Glomerular visceral epithelial cell (primary cell): Measurements from ENCODE around the gene OR1K1.
A peak's percentile ranks its signal among the peaks of the same experiment; 100 is the strongest.
"Not testable (repeated sequence)": the region's sequence is repeated elsewhere in the genome, so short reads cannot be mapped to it uniquely, and the experiment has no call there.

ENCODE experiments used
- DNase-seq: peaks from one replicate; pipeline ENCODE4 v3.0.0-alpha.2; 2016; ENCODE audit errors: extremely low spot score

Gene OR1K1, protein sequence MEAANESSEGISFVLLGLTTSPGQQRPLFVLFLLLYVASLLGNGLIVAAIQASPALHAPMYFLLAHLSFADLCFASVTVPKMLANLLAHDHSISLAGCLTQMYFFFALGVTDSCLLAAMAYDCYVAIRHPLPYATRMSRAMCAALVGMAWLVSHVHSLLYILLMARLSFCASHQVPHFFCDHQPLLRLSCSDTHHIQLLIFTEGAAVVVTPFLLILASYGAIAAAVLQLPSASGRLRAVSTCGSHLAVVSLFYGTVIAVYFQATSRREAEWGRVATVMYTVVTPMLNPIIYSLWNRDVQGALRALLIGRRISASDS

DNA sequence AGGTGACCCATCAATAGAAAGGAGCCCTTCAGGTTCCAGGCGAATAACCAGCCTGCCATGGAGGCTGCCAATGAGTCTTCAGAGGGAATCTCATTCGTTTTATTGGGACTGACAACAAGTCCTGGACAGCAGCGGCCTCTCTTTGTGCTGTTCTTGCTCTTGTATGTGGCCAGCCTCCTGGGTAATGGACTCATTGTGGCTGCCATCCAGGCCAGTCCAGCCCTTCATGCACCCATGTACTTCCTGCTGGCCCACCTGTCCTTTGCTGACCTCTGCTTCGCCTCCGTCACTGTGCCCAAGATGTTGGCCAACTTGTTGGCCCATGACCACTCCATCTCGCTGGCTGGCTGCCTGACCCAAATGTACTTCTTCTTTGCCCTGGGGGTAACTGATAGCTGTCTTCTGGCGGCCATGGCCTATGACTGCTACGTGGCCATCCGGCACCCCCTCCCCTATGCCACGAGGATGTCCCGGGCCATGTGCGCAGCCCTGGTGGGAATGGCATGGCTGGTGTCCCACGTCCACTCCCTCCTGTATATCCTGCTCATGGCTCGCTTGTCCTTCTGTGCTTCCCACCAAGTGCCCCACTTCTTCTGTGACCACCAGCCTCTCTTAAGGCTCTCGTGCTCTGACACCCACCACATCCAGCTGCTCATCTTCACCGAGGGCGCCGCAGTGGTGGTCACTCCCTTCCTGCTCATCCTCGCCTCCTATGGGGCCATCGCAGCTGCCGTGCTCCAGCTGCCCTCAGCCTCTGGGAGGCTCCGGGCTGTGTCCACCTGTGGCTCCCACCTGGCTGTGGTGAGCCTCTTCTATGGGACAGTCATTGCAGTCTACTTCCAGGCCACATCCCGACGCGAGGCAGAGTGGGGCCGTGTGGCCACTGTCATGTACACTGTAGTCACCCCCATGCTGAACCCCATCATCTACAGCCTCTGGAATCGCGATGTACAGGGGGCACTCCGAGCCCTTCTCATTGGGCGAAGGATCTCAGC, at the start of gene OR1K1:
TSS of gene OR1K1 (plus strand) at position 58 of the 995 bp plus-strand sequence. CDS start at position 58, 0 bp downstream.
- DNase-seq, result no peak

DNA sequence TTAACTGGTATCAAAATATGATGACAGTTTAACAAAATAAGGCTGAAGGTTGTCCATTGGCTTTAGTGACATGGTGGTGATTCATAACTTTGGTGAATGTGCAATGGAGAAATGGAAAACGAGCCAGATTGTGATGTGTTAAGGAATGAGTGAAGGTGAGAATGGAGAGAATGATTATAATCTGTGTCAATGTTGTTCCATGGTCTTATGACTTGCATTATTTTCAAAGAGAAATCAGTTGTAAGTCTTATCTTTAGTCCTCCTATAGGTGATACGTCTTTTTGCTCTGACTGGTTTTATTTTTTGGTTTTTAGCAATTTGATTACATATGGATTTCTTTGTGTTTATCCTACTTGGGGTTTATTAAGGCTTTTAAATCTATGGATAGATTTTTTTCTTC, 45.1 kb upstream of the OR1K1 start:
- DNase-seq, result no peak

DNA sequence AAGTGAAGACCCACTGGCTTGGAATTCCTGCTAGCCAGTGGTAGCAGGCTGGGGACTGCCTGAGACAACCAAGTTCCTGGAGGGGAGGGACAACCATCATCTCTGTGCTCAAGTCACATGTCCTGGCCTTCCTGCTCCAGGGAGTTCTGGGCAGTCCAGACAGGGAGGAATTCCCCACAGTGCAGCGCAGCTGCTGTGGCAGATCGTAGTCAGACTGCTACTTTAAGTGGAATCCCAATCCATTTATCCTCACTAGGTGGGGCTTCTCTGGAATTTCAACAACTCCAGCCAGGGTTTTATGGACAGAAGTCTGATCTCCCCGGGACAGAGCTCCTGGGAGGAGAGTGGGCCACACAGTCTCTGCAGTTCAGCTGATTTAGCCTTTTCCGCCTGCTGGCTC, 32.1 kb upstream of the OR1K1 start:
- DNase-seq, result peak; percentile 34

DNA sequence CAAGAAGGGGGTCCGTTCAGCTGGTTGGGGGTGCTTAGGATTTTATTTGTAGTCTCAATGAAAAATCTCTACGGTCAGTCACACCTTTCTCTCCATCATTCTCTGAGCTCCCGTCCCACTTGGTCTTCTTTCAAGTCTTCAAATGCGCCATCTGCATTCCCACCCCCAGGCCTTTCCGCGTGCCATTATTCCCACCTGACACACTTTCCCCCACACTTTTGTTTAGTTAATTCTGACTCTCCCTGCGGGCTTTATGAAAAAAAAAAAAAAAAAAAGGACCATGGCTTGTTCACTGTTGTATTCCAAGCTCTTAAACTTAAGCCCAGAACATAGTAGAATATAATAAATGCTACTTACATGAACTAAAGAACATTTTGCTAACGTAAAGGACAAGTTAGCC, 22.9 kb upstream of the OR1K1 start:
- no peak for DNase-seq

DNA sequence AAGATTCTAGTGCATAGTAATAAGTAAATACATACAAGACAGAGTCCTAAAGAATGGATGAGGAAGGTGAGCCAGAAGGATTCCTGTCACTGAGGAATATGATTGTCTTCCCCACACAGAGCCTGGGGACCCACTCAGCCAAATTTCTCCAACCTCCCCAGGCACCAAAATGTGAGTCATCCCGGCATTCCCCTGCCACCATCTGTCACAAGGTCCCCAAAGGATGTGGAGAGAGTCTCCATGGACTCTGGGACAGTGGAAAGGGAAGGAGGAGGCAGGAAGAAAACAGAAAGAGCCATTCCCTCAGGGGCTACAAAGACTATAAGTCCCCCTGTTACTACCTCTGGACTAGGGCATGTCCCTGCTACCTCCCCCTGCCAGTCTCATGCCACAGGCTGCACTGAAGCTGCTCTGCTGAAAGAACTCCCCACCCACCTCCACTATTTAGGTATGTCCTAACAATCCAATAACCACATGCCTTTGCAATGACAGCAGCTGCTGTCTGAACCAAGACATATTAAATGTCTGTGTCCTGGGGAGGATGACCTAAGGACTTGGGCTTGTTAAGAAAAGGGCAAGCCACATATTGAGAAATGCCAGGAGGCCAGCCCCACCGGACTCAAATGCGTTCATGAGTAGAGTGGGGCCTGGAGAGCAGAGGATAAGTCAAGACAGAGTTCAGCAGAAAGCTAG, 21.8 kb upstream of the OR1K1 start:
- peak; percentile 81 for DNase-seq

DNA sequence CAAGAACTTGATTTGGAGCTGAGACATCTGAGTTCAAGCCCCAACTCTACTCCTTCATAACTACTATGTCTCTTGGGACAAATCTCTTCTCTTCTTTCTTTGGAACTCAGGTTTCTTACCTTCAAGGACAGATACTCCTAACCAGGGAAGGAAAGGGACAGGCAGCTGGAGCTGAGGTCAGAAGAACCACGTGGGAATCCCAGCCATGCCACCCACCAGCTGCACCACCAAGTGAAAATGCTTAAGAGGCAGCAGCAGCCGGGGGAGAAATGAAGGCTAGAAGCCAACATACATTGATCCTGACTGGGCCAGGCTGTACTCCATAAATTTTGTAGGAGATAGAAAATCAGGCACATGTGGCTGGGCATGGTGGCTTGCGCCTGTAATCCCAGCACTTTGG, 20.7 kb upstream of the OR1K1 start:
- no peak for DNase-seq

DNA sequence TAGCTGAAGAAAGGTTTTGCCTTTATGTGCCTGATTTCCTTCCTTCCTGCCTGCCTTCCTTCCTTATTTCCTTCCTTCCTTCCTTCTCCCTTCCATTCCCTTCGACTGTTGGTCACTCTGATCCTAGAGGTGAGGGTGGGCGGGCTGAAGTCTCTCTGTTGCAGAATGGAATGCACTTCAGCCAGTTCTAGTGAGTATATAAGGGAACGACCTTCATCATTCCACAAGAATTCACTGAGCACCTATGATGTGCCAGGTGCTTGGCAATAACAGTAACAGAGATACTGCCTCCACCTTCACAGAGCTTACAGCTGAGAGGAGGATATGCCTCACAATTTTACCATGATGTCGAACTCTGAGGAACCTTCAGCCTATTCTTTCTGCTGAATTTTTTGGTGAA, 19.9 kb upstream of the OR1K1 start:
- DNase-seq, result no peak

DNA sequence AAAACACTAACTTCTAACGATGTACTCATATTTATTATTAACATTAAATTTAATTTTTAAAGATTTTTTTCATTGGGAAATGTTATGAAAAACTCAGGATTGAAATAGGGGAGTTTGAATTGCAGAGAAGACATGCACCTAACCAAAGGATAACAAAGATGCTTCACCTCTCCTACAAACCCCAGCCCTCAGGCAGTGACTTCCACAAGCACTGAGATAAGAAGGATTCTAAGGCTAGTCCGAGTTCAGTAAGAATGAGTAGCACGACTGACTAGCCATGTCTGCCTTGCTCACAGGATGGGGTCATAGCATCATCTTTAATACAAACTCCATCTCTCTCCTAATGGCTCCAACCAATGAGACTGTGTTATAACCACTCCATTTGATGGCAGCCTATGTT, 18.3 kb upstream of the OR1K1 start:
- DNase-seq, result no peak

DNA sequence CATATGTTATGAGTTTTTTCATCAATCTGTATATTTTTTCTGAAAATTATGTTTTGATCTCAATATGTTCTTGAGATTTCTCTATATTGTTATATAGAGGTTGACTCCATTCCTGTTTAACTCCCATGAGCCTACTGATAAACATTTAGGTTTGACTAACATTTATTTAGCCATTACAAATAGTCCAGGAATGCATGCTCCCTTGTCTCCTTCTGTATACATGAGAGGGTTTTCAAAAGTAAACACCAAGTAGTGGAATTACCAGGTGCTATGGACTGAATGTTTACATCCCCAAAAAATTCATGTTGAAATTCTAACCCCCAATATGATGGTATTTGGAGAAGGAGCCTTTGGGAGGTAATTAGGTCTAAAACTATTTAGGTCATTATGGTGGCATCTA, 14.7 kb upstream of the OR1K1 start:
- no peak for DNase-seq

DNA sequence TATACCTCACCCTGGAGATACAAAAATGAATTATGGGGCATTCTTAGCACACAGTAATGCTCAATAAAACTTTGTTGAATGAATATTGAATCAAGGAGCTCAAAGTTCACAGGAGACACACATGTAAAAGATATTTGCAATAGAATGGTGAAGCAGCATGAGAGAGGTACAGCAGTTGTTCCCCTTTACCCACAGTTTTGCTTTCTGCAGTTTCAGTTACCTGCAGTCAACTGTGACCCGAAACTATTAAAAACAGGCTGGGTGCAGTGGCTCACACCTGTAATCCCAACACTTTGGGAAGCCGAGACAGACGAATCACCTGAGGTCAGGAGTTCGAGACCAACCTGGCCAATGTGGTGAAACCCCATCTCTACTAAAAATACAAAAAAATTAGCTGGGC, 13.6 kb upstream of the OR1K1 start:
- DNase-seq, result no peak

DNA sequence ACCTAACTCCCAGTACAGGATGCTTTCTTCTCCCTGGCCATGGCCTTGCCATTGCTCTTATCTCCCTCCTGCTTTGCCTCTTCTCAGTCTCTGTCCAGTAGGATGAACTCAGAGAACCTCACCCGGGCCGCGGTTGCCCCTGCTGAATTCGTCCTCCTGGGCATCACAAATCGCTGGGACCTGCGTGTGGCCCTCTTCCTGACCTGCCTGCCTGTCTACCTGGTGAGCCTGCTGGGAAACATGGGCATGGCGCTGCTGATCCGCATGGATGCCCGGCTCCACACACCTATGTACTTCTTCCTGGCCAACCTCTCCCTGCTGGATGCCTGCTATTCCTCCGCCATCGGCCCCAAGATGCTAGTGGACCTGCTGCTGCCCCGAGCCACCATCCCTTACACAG, 11.1 kb upstream of the OR1K1 start, which contains the start of gene OR5C1:
TSS of gene OR5C1 (plus strand) at position 103 of the 400 bp plus-strand sequence. CDS start at position 103, 0 bp downstream.
- no peak for DNase-seq

DNA sequence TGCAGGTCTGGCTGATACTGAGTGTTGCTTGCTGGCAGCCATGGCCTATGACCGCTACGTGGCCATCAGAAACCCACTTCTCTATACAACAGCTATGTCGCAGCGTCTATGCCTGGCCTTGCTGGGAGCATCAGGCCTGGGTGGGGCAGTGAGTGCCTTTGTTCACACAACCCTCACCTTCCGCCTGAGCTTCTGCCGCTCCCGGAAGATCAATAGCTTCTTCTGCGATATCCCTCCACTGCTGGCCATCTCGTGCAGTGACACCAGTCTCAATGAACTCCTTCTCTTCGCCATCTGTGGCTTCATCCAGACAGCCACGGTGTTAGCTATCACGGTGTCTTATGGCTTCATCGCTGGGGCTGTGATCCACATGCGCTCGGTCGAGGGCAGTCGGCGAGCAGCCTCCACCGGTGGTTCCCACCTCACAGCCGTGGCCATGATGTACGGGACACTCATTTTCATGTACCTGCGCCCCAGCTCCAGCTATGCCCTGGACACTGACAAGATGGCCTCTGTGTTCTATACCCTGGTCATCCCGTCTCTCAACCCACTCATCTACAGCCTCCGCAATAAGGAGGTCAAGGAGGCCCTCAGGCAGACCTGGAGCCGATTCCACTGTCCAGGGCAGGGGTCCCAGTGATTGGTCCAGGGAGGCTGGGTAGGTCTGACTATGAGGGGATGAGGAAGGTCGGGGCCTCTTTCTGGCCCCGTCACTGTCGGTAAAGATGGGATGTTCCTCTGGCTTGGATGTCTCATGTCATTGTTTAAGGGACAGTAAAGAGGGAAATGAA, 10.5 kb upstream of the OR1K1 start:
- no peak for DNase-seq

DNA sequence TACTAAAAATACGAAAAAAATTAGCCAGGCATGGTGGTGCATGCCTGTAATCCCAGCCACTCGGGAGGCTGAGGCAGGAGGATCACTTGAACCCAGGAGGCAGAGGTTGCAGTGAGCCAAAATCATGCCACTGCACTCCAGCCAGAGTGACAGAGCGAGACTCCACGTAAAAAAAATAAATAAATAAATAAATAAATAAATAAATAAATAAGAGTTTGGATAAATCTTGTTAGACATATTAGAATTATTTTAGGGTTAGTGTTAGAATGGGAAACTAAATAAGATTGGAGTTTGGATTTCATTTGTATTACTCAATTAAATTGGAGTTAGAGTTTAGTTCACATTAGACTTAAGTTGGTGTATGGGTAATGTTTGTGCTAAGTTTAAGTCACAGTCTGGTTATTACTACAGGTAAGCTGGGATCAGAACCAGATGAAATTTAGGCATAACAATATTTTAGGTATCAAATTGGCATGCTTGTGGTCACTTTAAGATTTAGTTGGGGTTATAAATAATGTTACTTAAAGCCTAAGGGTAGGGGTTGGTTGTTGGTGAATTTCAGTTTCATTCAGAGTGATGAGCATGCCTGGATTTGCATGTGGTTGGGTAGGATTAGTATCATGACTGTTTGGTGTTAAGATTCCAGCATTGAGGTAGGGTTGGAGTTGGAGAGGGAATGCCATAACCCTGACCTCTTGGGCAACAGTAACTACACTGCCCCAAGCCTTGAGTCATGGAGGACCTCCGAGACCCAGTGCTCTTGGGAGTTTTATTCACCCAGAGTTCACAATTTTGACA, 7.9 kb upstream of the OR1K1 start:
- DNase-seq, result no peak

DNA sequence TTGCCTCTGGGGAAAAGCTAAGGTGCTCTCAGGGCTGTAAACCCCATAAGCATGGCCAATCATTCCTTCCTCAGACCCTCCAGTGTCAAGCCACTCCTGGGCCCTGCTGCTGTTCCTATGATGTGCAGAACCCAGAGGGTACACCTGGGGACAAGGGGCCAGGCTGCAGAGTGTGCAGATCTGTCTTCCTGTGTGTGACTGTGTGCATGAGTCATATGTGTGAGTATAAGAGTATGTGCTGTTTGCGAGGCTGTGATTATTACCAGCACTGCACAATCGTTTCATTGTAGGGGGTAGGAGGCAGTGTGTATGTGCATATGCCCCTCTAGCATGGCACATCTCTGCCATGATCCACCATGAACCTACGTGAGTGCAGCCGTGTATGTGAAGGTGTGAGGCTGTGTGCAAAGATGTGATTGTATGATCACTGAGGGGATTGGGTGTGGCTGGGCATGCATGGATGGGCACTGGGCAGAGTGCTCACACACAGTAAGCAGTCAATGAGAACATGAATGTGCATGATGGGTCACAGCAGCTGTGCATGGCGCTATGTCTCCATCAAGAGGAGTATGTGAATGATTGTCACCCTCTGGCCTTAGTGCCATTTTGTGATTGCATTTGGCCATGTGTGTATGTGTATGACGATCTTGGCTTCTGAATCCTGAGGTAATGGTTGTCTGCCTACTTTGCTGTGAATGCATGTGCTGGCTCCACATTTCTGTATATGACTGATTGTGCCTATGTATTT, 2.4 kb upstream of the OR1K1 start:
- DNase-seq, result peak; percentile 40

DNA sequence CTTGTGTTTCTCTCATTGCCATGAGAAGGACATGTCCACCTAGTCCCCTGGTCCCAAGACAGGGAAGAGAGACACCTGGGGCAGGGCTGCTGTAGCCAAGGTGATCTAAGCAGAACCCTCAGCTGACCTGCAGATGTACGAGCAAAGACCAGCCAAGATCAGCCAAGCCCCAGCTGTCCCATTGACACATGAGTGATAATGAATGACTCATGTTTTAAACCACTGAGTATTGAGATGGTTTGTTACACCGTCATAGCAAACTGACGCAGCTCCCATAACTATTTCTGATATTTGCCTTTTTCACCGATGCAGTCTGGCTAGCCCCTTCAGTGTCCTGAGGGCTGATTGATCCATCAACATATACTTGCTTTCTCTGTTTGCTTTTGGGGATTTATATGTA, 6.7 kb downstream of the OR1K1 start:
- no peak for DNase-seq

DNA sequence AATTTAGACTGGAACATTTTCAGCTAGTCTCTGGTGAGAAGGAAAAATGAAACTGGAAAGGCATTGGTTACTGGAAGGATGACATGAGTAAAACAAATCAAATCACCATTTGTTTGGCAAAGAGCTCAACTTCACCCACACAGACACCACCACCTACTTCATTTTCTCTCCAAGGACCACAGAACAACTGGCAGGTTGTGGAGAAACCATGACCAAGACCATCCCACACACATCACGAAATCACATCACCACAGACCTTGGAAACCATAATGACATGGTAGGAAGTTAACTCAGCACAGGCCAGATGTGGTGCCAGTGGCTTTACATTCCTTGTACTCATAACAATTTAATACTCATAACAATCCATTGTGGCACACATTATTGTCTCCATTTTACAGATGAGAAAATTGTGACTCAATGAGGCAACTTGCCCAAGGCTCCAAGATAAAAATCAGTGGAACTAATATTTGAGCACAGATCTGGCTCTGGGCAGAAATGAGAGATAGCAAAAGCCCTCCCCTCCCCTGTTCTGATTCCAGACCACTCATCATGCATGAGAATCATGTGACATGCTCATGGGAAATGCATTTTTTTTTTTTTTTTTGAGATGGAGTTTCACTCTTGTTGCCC, 7.5 kb downstream of the OR1K1 start:
- DNase-seq, result no peak

DNA sequence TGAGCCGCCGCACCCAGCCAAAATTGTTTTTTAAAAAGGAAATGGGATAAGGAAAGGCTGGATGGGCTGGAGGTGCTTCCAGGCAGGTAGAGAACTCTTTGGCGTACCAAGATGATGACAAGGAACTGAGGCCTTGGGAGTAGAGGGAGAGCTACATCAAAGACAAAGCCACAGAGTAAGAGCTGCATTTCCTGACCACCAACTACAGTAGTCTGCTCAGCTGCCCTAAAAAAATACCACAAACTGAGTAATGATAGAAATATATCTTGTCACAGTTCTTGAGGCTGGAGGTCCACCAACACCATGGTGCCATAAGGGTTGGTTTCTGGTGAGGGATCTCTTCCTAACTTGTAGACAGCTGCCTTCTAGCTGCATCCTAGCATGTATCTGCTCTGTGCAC, 8.2 kb downstream of the OR1K1 start:
- DNase-seq, result no peak

DNA sequence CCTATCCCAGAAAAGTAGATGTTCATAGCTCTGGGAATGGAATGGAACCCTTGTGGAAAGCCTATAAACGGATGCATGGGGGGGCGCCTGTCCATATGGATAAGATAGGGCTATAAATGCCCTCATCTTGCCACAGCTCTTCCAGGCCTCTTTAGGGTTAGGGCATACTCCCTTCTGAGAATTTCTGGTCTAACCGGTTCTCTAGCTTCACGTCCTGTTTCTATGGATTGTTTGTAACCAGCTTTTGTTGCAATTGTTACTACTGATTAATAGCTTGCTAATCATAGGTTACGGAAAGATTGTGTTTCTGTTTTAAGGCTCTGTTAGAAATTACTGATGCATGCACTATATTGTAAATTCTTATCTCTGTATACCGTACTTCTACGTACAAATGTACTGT, 9.3 kb downstream of the OR1K1 start:
- not testable (repeated sequence) for DNase-seq

DNA sequence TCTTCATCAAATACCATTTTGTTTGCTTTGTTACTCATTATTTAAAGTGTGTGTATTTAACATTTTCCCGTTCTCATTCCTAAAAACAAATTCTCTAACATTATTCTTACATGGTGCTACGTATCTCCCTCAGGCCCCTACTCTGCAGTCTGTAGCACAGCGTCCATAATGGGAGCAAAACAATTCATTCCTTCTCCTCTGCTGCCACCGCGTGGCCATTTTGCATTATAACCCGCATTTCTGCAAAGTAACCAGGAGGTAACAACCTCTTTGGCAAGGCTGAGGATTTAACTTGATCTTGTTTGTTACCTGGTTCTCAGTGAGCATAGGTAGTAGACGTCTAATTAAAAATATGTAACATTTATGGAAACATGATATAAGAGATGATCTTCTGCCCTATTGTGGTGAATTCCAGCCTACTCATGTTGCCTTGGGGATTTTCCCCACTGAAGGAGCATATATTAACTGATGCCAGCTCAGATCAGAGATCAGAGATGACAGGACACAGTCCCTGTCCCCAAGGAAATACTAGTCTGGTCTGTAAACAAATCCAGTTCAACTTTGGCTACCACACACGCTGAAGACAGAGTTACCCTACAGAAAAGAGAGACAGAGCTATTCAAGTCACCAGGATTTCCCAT, 10.5 kb downstream of the OR1K1 start:
- DNase-seq, result peak; percentile 75
